Neural progenitor cell (in vitro differentiated cells): Measurements from ENCODE around the gene ANXA11. TPM values are rescaled to one million over a fixed set of nuclear protein-coding genes. Genes with fewer than 3 reads are reported as not detected.

Experiments used
- DNase-seq: peaks from one replicate; pipeline ENCODE4 v3.0.0-alpha.2; 2016; ENCODE audit warnings: low spot score
- H2AFZ ChIP-seq: fragments of 200-600 bp; sonication (generic); replicated peaks from 2 replicates; pipeline ENCODE4 v1.6.1; 2016; ENCODE audit warnings: antibody characterized with exemption
- H3F3A ChIP-seq: fragments of 200-600 bp; sonication (generic); 2 replicates; pipeline ENCODE4 v1.6.1; 2016; ENCODE audit warnings: antibody characterized with exemption, low read depth
- H3K27ac ChIP-seq: fragments of 200-600 bp; sonication (generic); 2 replicates; pipeline ENCODE4 v1.5.1; 2016; ENCODE audit warnings: mild to moderate bottlenecking
- H3K27me3 ChIP-seq: fragments of 200-600 bp; sonication (generic); 2 replicates; pipeline ENCODE4 v1.6.1; 2016; ENCODE audit warnings: mild to moderate bottlenecking, moderate library complexity
- H3K36me3 ChIP-seq: fragments of 200-600 bp; sonication (generic); 2 replicates; pipeline ENCODE4 v1.5.1; 2016
- H3K4me1 ChIP-seq: fragments of 200-600 bp; sonication (generic); 2 replicates; pipeline ENCODE4 v1.6.1; 2016; ENCODE audit warnings: mixed run types
- H3K4me2 ChIP-seq: fragments of 200-600 bp; sonication (generic); 2 replicates; pipeline ENCODE4 v1.6.1; 2016
- H3K4me3 ChIP-seq: fragments of 200-600 bp; sonication (generic); 2 replicates; pipeline ENCODE4 v1.5.1; 2016
- H3K79me2 ChIP-seq: fragments of 200-600 bp; sonication (generic); 2 replicates; pipeline ENCODE4 v1.6.1; 2016; ENCODE audit warnings: low read depth
- H3K9ac ChIP-seq: fragments of 200-600 bp; sonication (generic); 2 replicates; pipeline ENCODE4 v1.6.1; 2016
- H3K9me3 ChIP-seq: fragments of 200-600 bp; sonication (generic); 2 replicates; pipeline ENCODE4 v1.5.1; 2016; ENCODE audit warnings: low read depth
- H4K20me1 ChIP-seq: fragments of 200-600 bp; sonication (generic); 2 replicates; pipeline ENCODE4 v1.6.1; 2016; ENCODE audit warnings: low read depth
- H3K27ac Mint-ChIP-seq: 3 replicates; pipeline ENCODE4 v1.8.0; 2021; ENCODE audit warnings: mixed read lengths
- H3K27me3 Mint-ChIP-seq: 2 replicates; pipeline ENCODE4 v1.8.0; 2022; ENCODE audit warnings: low read depth, mild to moderate bottlenecking, inconsistent platforms, moderate library complexity, mixed read lengths; ENCODE audit not compliant: insufficient read depth
- H3K36me3 Mint-ChIP-seq: 3 replicates; pipeline ENCODE4 v1.8.0; 2021; ENCODE audit warnings: mixed read lengths
- H3K4me1 Mint-ChIP-seq: 3 replicates; pipeline ENCODE4 v1.8.0; 2021; ENCODE audit warnings: mixed read lengths
- H3K4me3 Mint-ChIP-seq: 3 replicates; pipeline ENCODE4 v1.8.0; 2021; ENCODE audit warnings: mild to moderate bottlenecking, moderate library complexity, mixed read lengths
- H3K9me3 Mint-ChIP-seq: 3 replicates; pipeline ENCODE4 v1.8.0; 2020; ENCODE audit warnings: mixed read lengths
- EZH2 ChIP-seq: fragments of 200-600 bp; sonication (generic); IDR thresholded peaks from 2 replicates; pipeline ENCODE4 v1.6.1; 2017; ENCODE audit warnings: antibody characterized with exemption, mild to moderate bottlenecking, moderate library complexity
- EZH2phosphoT487 ChIP-seq: fragments of 200-600 bp; sonication (generic); IDR thresholded peaks from 2 replicates; pipeline ENCODE4 v1.6.1; 2017; ENCODE audit warnings: antibody characterized with exemption
- total RNA-seq: library from RNA; depleted of rRNA; stranded (reverse); fragments of >200 nt; gene quantifications from 2 replicates; pipeline ENCODE4 v1.2.3, GENCODE V29; 2015; ENCODE audit warnings: low replicate concordance
- TF ChIP-seq, protein P1 (sequence below): fragments of 200-600 bp; sonication (generic); IDR thresholded peaks from 2 replicates; pipeline ENCODE4 v1.5.1; 2017; ENCODE audit warnings: antibody characterized with exemption, mild to moderate bottlenecking

Gene ANXA11
- total RNA-seq, 1 donor from 2014 or later = 2.7 TPM

DNA sequence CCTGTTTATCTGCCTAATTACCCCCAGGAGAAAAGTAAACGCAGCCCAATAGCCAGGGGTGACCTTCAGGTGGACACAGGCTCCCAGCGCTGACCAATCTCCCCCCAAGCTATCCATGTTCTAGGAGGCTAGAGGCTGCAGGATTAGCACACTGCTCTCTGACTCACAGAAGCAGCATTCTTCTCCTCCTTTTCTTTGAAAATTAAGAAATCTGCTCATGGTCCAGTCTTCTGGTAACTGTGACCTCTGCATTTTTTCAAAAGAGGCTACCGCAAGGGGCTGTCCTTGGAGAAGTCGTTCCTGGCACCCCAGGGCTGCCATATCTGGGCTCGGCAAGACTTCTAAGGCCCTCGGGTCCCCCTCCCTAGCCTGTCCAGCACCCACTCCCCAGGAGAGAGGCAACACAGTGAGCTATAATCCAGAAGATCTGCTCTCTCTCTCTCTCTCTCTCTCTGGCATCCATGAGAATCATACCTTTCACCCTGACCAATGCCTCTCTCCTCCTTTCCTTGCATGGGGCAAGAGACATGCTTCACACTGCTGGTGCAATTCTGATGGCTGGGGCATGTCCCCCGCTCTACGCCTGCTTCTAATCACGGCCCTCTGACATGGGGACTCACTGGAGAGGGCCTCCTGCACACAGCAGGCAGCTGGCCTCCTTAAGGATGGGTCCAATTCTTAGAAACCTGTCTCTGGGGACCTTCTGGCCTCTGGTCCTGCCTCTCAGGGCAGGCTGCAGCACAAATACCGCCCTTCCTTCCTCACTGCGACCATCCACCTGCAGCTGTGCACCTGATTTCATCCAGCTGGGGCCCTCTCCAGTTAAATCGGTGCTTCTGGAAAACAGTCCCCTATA is 27.3 kb downstream of the ANXA11 start:
- Histone ChIP-seq H3K36me3 (no peaks in the 10 kb centered on the region), H3K79me2 (no peaks in the 10 kb centered on the region), H3K4me2 (no peak overlapping the region), H3K9me3 (no peaks in the 10 kb centered on the region), H3K9ac (no peak overlapping the region), H4K20me1 (no peaks in the 10 kb centered on the region), H3K4me3 (no peak overlapping the region), H3K27me3 (no peaks in the 10 kb centered on the region), H2AFZ (no peak overlapping the region), H3K4me1 (peaks cover under 1% of the 10 kb centered on the region), H3F3A (no peaks in the 10 kb centered on the region), H3K27ac (no peak overlapping the region)
- Mint-ChIP-seq H3K4me1 (peaks cover 5% of the 10 kb centered on the region), H3K27me3 (no peaks in the 10 kb centered on the region), H3K4me3 (no peak overlapping the region), H3K27ac (peak overlapping the region; percentile 30), H3K9me3 (no peaks in the 10 kb centered on the region), H3K36me3 (no peaks in the 10 kb centered on the region)
- DNase-seq = no peak
- TF ChIP-seq EZH2phosphoT487 (no peak), EZH2 (no peak)
- TF ChIP-seq, protein P1, sequence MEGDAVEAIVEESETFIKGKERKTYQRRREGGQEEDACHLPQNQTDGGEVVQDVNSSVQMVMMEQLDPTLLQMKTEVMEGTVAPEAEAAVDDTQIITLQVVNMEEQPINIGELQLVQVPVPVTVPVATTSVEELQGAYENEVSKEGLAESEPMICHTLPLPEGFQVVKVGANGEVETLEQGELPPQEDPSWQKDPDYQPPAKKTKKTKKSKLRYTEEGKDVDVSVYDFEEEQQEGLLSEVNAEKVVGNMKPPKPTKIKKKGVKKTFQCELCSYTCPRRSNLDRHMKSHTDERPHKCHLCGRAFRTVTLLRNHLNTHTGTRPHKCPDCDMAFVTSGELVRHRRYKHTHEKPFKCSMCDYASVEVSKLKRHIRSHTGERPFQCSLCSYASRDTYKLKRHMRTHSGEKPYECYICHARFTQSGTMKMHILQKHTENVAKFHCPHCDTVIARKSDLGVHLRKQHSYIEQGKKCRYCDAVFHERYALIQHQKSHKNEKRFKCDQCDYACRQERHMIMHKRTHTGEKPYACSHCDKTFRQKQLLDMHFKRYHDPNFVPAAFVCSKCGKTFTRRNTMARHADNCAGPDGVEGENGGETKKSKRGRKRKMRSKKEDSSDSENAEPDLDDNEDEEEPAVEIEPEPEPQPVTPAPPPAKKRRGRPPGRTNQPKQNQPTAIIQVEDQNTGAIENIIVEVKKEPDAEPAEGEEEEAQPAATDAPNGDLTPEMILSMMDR = no peak

DNA sequence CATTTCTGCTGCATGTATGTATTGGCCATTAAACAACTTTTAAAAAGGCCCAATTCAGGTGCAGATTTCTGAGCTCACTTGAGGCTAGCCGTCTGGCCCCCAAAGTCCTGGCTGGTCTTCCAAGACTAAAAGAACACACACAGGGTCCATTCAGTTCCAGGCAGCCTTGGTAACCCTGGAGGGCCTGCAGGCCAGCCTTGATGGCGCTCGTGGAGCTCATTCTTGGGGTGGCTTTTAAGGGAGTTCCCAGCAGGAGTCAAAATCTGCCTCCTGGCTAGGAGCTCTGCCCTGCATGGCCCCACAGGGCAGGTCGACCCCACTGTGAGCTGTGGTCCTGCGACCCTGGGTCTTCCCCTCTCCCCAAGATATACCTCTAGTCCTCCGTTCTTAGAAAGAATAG is 28.8 kb downstream of the ANXA11 start:
- H3K4me1 Mint-ChIP-seq = peaks cover 5% of the 10 kb centered on the region
- H3K9ac ChIP-seq = no peak overlapping the region
- no peak overlapping the region for H2AFZ ChIP-seq
- no peaks in the 10 kb centered on the region for H3K79me2 ChIP-seq
- H3K9me3 ChIP-seq = no peaks in the 10 kb centered on the region
- no peak overlapping the region for H3K27ac ChIP-seq
- TF ChIP-seq, protein P1 = no peak
- TF ChIP-seq EZH2 (no peak), EZH2phosphoT487 (no peak)
- no peak for DNase-seq
- no peaks in the 10 kb centered on the region for H3K27me3 Mint-ChIP-seq
- H3K4me3 Mint-ChIP-seq = no peak overlapping the region
- no peaks in the 10 kb centered on the region for H3K36me3 Mint-ChIP-seq
- no peaks in the 10 kb centered on the region for H3K9me3 Mint-ChIP-seq
- peaks cover 9% of the 10 kb centered on the region for H3K4me1 ChIP-seq
- no peaks in the 10 kb centered on the region for H3K36me3 ChIP-seq
- no peak overlapping the region for H3K4me2 ChIP-seq
- no peaks in the 10 kb centered on the region for H4K20me1 ChIP-seq
- no peak overlapping the region for H3K27ac Mint-ChIP-seq
- H3K4me3 ChIP-seq = no peak overlapping the region
- H3K27me3 ChIP-seq = no peaks in the 10 kb centered on the region
- no peaks in the 10 kb centered on the region for H3F3A ChIP-seq

DNA sequence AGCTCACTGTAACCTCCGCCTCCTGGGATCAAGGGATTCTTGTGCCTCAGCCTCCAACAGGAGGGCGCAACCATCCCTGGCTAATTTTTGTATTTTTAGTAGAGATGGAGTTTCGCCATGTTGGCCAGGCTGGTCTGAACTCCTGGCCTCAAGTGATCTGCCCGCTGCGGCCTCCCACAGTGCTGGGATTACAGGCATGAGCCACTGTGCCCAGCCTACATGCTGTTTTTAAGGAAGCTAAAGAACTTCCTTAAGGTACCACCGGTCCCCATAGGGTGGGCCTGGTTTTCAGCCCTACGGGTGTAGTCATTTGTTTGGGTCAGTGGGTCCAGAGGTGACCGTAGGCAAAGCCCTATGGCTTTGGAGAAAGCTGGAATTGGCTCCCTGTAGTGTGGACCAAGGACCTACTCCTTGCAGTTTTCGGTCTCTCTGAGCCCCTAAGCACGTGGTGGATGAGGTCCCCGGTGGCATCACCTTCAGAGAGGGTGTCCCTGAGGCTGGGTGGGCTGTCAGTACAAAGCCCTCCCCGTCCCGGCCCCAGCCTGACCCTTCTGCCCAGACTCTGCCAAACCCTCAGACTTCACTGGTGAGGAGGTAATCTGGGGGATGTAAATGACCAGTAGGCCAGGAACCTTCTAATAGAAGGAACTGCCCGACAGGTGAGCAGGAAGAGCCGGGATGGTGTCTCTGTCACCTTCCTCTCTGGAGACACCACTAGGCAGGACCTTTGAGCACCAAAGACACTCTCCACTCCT is 30.5 kb downstream of the ANXA11 start:
- Mint-ChIP-seq H3K9me3 (no peaks in the 10 kb centered on the region), H3K4me3 (no peak overlapping the region), H3K36me3 (no peaks in the 10 kb centered on the region), H3K4me1 (peaks cover 5% of the 10 kb centered on the region), H3K27me3 (peaks cover 9% of the 10 kb centered on the region), H3K27ac (no peak overlapping the region)
- H3F3A ChIP-seq = no peaks in the 10 kb centered on the region
- H3K4me2 ChIP-seq = no peak overlapping the region
- DNase-seq = no peak
- H3K4me3 ChIP-seq = no peak overlapping the region
- TF ChIP-seq EZH2 = no peak
- TF ChIP-seq, protein P1 = no peak
- TF ChIP-seq EZH2phosphoT487 = no peak
- no peak overlapping the region for H3K9ac ChIP-seq
- H3K27me3 ChIP-seq = no peaks in the 10 kb centered on the region
- H3K27ac ChIP-seq = no peak overlapping the region
- no peaks in the 10 kb centered on the region for H3K79me2 ChIP-seq
- H3K4me1 ChIP-seq = peaks cover 9% of the 10 kb centered on the region
- H3K36me3 ChIP-seq = no peaks in the 10 kb centered on the region
- H3K9me3 ChIP-seq = no peaks in the 10 kb centered on the region
- no peaks in the 10 kb centered on the region for H4K20me1 ChIP-seq
- H2AFZ ChIP-seq = no peak overlapping the region
